Mesendoderm (in vitro differentiated cells): ENCODE data around the gene TBC1D26.

Experiments
- DNase-seq: peaks from one replicate; pipeline ENCODE4 v3.0.0; 2013
- H2AK5ac ChIP-seq: 2 replicates; pipeline ENCODE4 v1.6.1; 2013; ENCODE audit warnings: low read length, inconsistent platforms
- H2BK120ac ChIP-seq: 2 replicates; pipeline ENCODE4 v1.6.1; 2013; ENCODE audit warnings: low read depth, mild to moderate bottlenecking, low read length, moderate library complexity, mixed read lengths
- H2BK15ac ChIP-seq: replicated peaks from 2 replicates; pipeline ENCODE4 v1.6.1; 2013; ENCODE audit warnings: low read depth, mild to moderate bottlenecking, moderate library complexity
- H2BK5ac ChIP-seq: 2 replicates; pipeline ENCODE4 v1.6.1; 2013; ENCODE audit warnings: low read length, inconsistent platforms
- H3K18ac ChIP-seq: 2 replicates; pipeline ENCODE4 v1.6.1; 2013; ENCODE audit warnings: mild to moderate bottlenecking, low read length, mixed read lengths
- H3K23ac ChIP-seq: one replicate; pipeline ENCODE4 v1.6.1; 2013; ENCODE audit warnings: low read length
- H3K27ac ChIP-seq: 2 replicates; pipeline ENCODE4 v1.5.1; 2013; ENCODE audit warnings: low read depth, mild to moderate bottlenecking, inconsistent platforms, low read length, moderate library complexity
- H3K27me3 ChIP-seq: 2 replicates; pipeline ENCODE4 v1.6.1; 2013; ENCODE audit warnings: low read length, control low read depth, mild to moderate bottlenecking, inconsistent platforms; ENCODE audit not compliant: insufficient read depth, poor library complexity
- H3K36me3 ChIP-seq: 2 replicates; pipeline ENCODE4 v1.6.1; 2013; ENCODE audit warnings: low read length, inconsistent platforms; ENCODE audit not compliant: control insufficient read depth, insufficient read depth
- H3K4ac ChIP-seq: one replicate; pipeline ENCODE4 v1.6.1; 2013; ENCODE audit warnings: low read depth, mild to moderate bottlenecking, low read length, moderate library complexity
- H3K4me1 ChIP-seq: 2 replicates; pipeline ENCODE4 v1.6.1; 2013; ENCODE audit warnings: low read depth, low read length, inconsistent platforms; ENCODE audit not compliant: control insufficient read depth
- H3K4me2 ChIP-seq: 2 replicates; pipeline ENCODE4 v1.6.1; 2013; ENCODE audit warnings: low read length
- H3K4me3 ChIP-seq: 2 replicates; pipeline ENCODE4 v1.5.1; 2013; ENCODE audit warnings: mild to moderate bottlenecking, low read length
- H3K56ac ChIP-seq: one replicate; pipeline ENCODE4 v1.6.1; 2013; ENCODE audit warnings: low read length
- H3K79me1 ChIP-seq: 2 replicates; pipeline ENCODE4 v1.6.1; 2013; ENCODE audit warnings: low read length, inconsistent platforms
- H3K79me2 ChIP-seq: 2 replicates; pipeline ENCODE4 v1.6.1; 2013; ENCODE audit warnings: mild to moderate bottlenecking, low read length; ENCODE audit not compliant: control insufficient read depth, insufficient read depth
- H3K9ac ChIP-seq: 2 replicates; pipeline ENCODE4 v1.6.1; 2013; ENCODE audit warnings: low read length, inconsistent platforms
- H4K5ac ChIP-seq: one replicate; pipeline ENCODE4 v1.6.1; 2013; ENCODE audit warnings: low read length
- H4K8ac ChIP-seq: one replicate; pipeline ENCODE4 v1.6.1; 2013; ENCODE audit warnings: low read depth, mild to moderate bottlenecking, control low read depth, low read length, moderate library complexity
- WGBS: extraction: QIAGEN DNeasy Blood & Tissue Kit; methylation state at CpG from one replicate; pipeline ENCODE4 v1.1.7; 2013; ENCODE audit warnings: low lambda C conversion rate, missing lambda C conversion rate; ENCODE audit not compliant: insufficient coverage; ENCODE audit errors: extremely low coverage; 5-methylcytosine and 5-hydroxymethylcytosine counted together

TBC1D26 gene

GRCh38 chr17:15777297-15777696 lies 45.2 kb downstream of the TBC1D26 start:
- H3K4me1 ChIP-seq = no peaks in the 10 kb centered on the region
- no peak overlapping the region for H3K4ac ChIP-seq
- no peaks in the 10 kb centered on the region for H3K79me2 ChIP-seq
- no peak overlapping the region for H2BK120ac ChIP-seq
- no peak overlapping the region for H3K56ac ChIP-seq
- no peak overlapping the region for H2BK15ac ChIP-seq
- no peaks in the 10 kb centered on the region for H3K36me3 ChIP-seq
- no peak overlapping the region for H3K4me3 ChIP-seq
- H2AK5ac ChIP-seq = no peak overlapping the region
- DNase-seq = no peak
- no peak overlapping the region for H2BK5ac ChIP-seq
- no peak overlapping the region for H3K27ac ChIP-seq
- no peaks in the 10 kb centered on the region for H3K79me1 ChIP-seq
- no peak overlapping the region for H4K8ac ChIP-seq
- H4K5ac ChIP-seq = no peak overlapping the region
- no peak overlapping the region for H3K4me2 ChIP-seq
- H3K9ac ChIP-seq = no peak overlapping the region
- no peak overlapping the region for H3K18ac ChIP-seq
- no peaks in the 10 kb centered on the region for H3K27me3 ChIP-seq
- no peak overlapping the region for H3K23ac ChIP-seq
- no CpG with 5 or more reads among the region's 1 CpG for WGBS

GRCh38 chr17:15777717-15778116 lies 45.6 kb downstream of the TBC1D26 start:
- H2AK5ac ChIP-seq = no peak overlapping the region
- no peak overlapping the region for H3K27ac ChIP-seq
- no peak overlapping the region for H3K56ac ChIP-seq
- no peak overlapping the region for H2BK5ac ChIP-seq
- no peak overlapping the region for H4K5ac ChIP-seq
- no peak overlapping the region for H3K18ac ChIP-seq
- no peak overlapping the region for H2BK15ac ChIP-seq
- H3K36me3 ChIP-seq = no peaks in the 10 kb centered on the region
- no peak for DNase-seq
- no peaks in the 10 kb centered on the region for H3K27me3 ChIP-seq
- H4K8ac ChIP-seq = no peak overlapping the region
- H3K79me1 ChIP-seq = no peaks in the 10 kb centered on the region
- no peaks in the 10 kb centered on the region for H3K79me2 ChIP-seq
- no peak overlapping the region for H3K4me3 ChIP-seq
- no peak overlapping the region for H3K23ac ChIP-seq
- H3K4me1 ChIP-seq = no peaks in the 10 kb centered on the region
- H3K9ac ChIP-seq = no peak overlapping the region
- H2BK120ac ChIP-seq = no peak overlapping the region
- H3K4me2 ChIP-seq = no peak overlapping the region
- WGBS = no CpG with 5 or more reads among the region's 4 CpGs
- H3K4ac ChIP-seq = no peak overlapping the region

GRCh38 chr17:15779119-15779518 lies 47.0 kb downstream of the TBC1D26 start:
- Histone ChIP-seq H3K4me3 (no peak overlapping the region), H4K8ac (no peak overlapping the region), H3K79me2 (no peaks in the 10 kb centered on the region), H2BK120ac (no peak overlapping the region), H3K23ac (no peak overlapping the region), H3K4ac (no peak overlapping the region), H3K9ac (no peak overlapping the region), H2BK15ac (no peak overlapping the region), H3K79me1 (no peaks in the 10 kb centered on the region), H3K27ac (no peak overlapping the region), H2BK5ac (no peak overlapping the region), H3K18ac (no peak overlapping the region), H3K4me1 (no peaks in the 10 kb centered on the region), H4K5ac (no peak overlapping the region), H3K56ac (no peak overlapping the region), H2AK5ac (no peak overlapping the region), H3K36me3 (no peaks in the 10 kb centered on the region), H3K27me3 (no peaks in the 10 kb centered on the region), H3K4me2 (no peak overlapping the region)
- no CpG with 5 or more reads among the region's 1 CpG for WGBS
- DNase-seq = peak; percentile 11

GRCh38 chr17:15780188-15780587 lies 48.1 kb downstream of the TBC1D26 start:
- no peak overlapping the region for H3K56ac ChIP-seq
- H3K79me2 ChIP-seq = no peaks in the 10 kb centered on the region
- no peak overlapping the region for H2BK5ac ChIP-seq
- no peak overlapping the region for H3K27ac ChIP-seq
- no peak overlapping the region for H3K4me3 ChIP-seq
- H2BK120ac ChIP-seq = no peak overlapping the region
- H4K8ac ChIP-seq = no peak overlapping the region
- no peak overlapping the region for H3K4me2 ChIP-seq
- H2BK15ac ChIP-seq = no peak overlapping the region
- H3K79me1 ChIP-seq = no peaks in the 10 kb centered on the region
- H3K4ac ChIP-seq = no peak overlapping the region
- H3K23ac ChIP-seq = no peak overlapping the region
- H3K27me3 ChIP-seq = no peaks in the 10 kb centered on the region
- H4K5ac ChIP-seq = no peak overlapping the region
- no peak overlapping the region for H2AK5ac ChIP-seq
- H3K9ac ChIP-seq = no peak overlapping the region
- H3K18ac ChIP-seq = no peak overlapping the region
- H3K36me3 ChIP-seq = no peaks in the 10 kb centered on the region
- DNase-seq = no peak
- H3K4me1 ChIP-seq = no peaks in the 10 kb centered on the region

GRCh38 chr17:15782866-15783265 lies 50.8 kb downstream of the TBC1D26 start:
- H3K36me3 ChIP-seq = no peaks in the 10 kb centered on the region
- H4K5ac ChIP-seq = no peak overlapping the region
- no peak overlapping the region for H2BK15ac ChIP-seq
- no peak overlapping the region for H2AK5ac ChIP-seq
- H3K18ac ChIP-seq = no peak overlapping the region
- H2BK120ac ChIP-seq = no peak overlapping the region
- no peak overlapping the region for H3K23ac ChIP-seq
- H3K9ac ChIP-seq = no peak overlapping the region
- H3K4ac ChIP-seq = no peak overlapping the region
- no peaks in the 10 kb centered on the region for H3K4me1 ChIP-seq
- H3K79me1 ChIP-seq = no peaks in the 10 kb centered on the region
- no peak overlapping the region for H4K8ac ChIP-seq
- no peak overlapping the region for H3K4me2 ChIP-seq
- no peaks in the 10 kb centered on the region for H3K27me3 ChIP-seq
- no peak overlapping the region for H3K27ac ChIP-seq
- H3K4me3 ChIP-seq = no peak overlapping the region
- H2BK5ac ChIP-seq = no peak overlapping the region
- H3K79me2 ChIP-seq = no peaks in the 10 kb centered on the region
- DNase-seq = no peak
- WGBS = no CpG with 5 or more reads among the region's 32 CpGs
- H3K56ac ChIP-seq = no peak overlapping the region

- WGBS = no CpG with 5 or more reads among the region's 2 CpGs
- no peak overlapping the region for H3K56ac ChIP-seq
- no peaks in the 10 kb centered on the region for H3K36me3 ChIP-seq
- no peaks in the 10 kb centered on the region for H3K27me3 ChIP-seq
- H3K9ac ChIP-seq = no peak overlapping the region
- no peaks in the 10 kb centered on the region for H3K4me1 ChIP-seq
- DNase-seq = no peak
- no peak overlapping the region for H3K4me2 ChIP-seq
- no peak overlapping the region for H2BK5ac ChIP-seq
- no peak overlapping the region for H2AK5ac ChIP-seq
- H2BK120ac ChIP-seq = no peak overlapping the region
- H3K79me1 ChIP-seq = no peaks in the 10 kb centered on the region
- H3K79me2 ChIP-seq = no peaks in the 10 kb centered on the region
- H4K5ac ChIP-seq = no peak overlapping the region
- H3K4me3 ChIP-seq = no peak overlapping the region
- H3K27ac ChIP-seq = no peak overlapping the region
- no peak overlapping the region for H3K18ac ChIP-seq
- no peak overlapping the region for H3K23ac ChIP-seq
- H2BK15ac ChIP-seq = no peak overlapping the region
- no peak overlapping the region for H3K4ac ChIP-seq
- H4K8ac ChIP-seq = no peak overlapping the region
Observed at GRCh38 chr17:15783461-15783860, 51.4 kb downstream of the TBC1D26 start.
